IMR-90 (cell line): Measurements from ENCODE around the gene CCP110. TPM values are rescaled to one million over a fixed set of nuclear protein-coding genes. Genes with fewer than 3 reads are reported as not detected.
A peak's percentile ranks its signal among the peaks of the same experiment; 100 is the strongest.

ENCODE experiments used
- ATAC-seq: fragments of 200-7000 bp; cut with Tn5 transposase; 2 replicates; pipeline ENCODE4 v1.9.1; 2020; ENCODE audit warnings: low read depth, mild to moderate bottlenecking, moderate library complexity
- BruUV-seq: library from RNA; stranded (reverse); fragments of 400-500 nt; replicated peaks from 2 replicates; lab custom pipeline; 2021; lab: Mats Ljungman, UMichigan
- CTCF ChIA-PET: fragments of 300-600 bp; formaldehyde crosslinking; extraction: SDS; loops from one replicate; lab custom pipeline; 2021; ENCODE audit warnings: antibody characterized with exemption; lab: Yijun Ruan, JAX
- POLR2A ChIA-PET: fragments of 300-600 bp; sonication (Branson Sonifier 250); formaldehyde crosslinking; loops from one replicate; lab custom pipeline; 2022; ENCODE audit warnings: antibody characterized with exemption; ENCODE audit not compliant: unreplicated experiment; lab: Charles Lee
- DNase-seq: peaks from one replicate; pipeline ENCODE4 v3.0.0; 2013
- H2AFZ ChIP-seq: replicated peaks from 2 replicates; pipeline ENCODE3; 2013; ENCODE audit warnings: low read length, mild to moderate bottlenecking; ENCODE audit not compliant: poor library complexity
- H2AK5ac ChIP-seq: 2 replicates; pipeline ENCODE4 v1.6.1; 2013; ENCODE audit warnings: low read depth, low read length, inconsistent platforms
- H2AK9ac ChIP-seq: replicated peaks from 2 replicates; pipeline ENCODE3; 2013; ENCODE audit warnings: mild to moderate bottlenecking, low read depth, low read length, moderate library complexity; ENCODE audit not compliant: poor library complexity
- H2BK120ac ChIP-seq: 2 replicates; pipeline ENCODE4 v1.6.1; 2013; ENCODE audit warnings: low read depth, low read length, inconsistent platforms
- H2BK15ac ChIP-seq: 3 replicates; pipeline ENCODE4 v1.6.1; 2013; ENCODE audit warnings: low read depth, low read length, inconsistent platforms
- H2BK20ac ChIP-seq: 2 replicates; pipeline ENCODE4 v1.6.1; 2013; ENCODE audit warnings: low read depth, mild to moderate bottlenecking, inconsistent platforms, low read length, moderate library complexity
- H2BK5ac ChIP-seq: 2 replicates; pipeline ENCODE4 v1.6.1; 2013; ENCODE audit warnings: mild to moderate bottlenecking, low read depth, low read length, inconsistent platforms; ENCODE audit not compliant: poor library complexity, severe bottlenecking
- H3K14ac ChIP-seq: replicated peaks from 2 replicates; pipeline ENCODE4 v1.6.1; 2013; ENCODE audit warnings: low read depth, low read length, inconsistent platforms
- H3K18ac ChIP-seq: 2 replicates; pipeline ENCODE4 v1.6.1; 2013; ENCODE audit warnings: low read depth, low read length, control low read depth
- H3K23ac ChIP-seq: 2 replicates; pipeline ENCODE4 v1.6.1; 2013; ENCODE audit warnings: low read depth, low read length, inconsistent platforms
- H3K27ac ChIP-seq: 2 replicates; pipeline ENCODE4 v1.5.1; 2013; ENCODE audit warnings: mild to moderate bottlenecking, control low read depth, low read length; ENCODE audit not compliant: insufficient read depth
- H3K27me3 ChIP-seq: 2 replicates; pipeline ENCODE4 v1.6.1; 2013; ENCODE audit warnings: low read length; ENCODE audit not compliant: control insufficient read depth, insufficient read depth
- H3K36me3 ChIP-seq: 2 replicates; pipeline ENCODE4 v1.6.1; 2013; ENCODE audit warnings: low read length, mixed read lengths; ENCODE audit not compliant: control insufficient read depth, insufficient read depth
- H3K4ac ChIP-seq: 2 replicates; pipeline ENCODE4 v1.6.1; 2013; ENCODE audit warnings: low read depth, low read length, inconsistent platforms
- H3K4me1 ChIP-seq: 2 replicates; pipeline ENCODE4 v1.6.1; 2013; ENCODE audit warnings: low read length, mixed read lengths; ENCODE audit not compliant: control insufficient read depth, insufficient read depth
- H3K4me2 ChIP-seq: 2 replicates; pipeline ENCODE4 v1.6.1; 2013; ENCODE audit warnings: low read depth, mild to moderate bottlenecking, control low read depth, low read length, moderate library complexity
- H3K4me3 ChIP-seq: 2 replicates; pipeline ENCODE4 v1.5.1; 2013; ENCODE audit warnings: low read depth, mild to moderate bottlenecking, control low read depth, low read length, moderate library complexity; ENCODE audit not compliant: insufficient read depth
- H3K56ac ChIP-seq: 2 replicates; pipeline ENCODE4 v1.6.1; 2013; ENCODE audit warnings: low read length, inconsistent platforms; ENCODE audit not compliant: insufficient read depth; ENCODE audit errors: extremely low read depth
- H3K79me1 ChIP-seq, 2 experiments: 2 replicates each; pipeline ENCODE4 v1.6.1; 2013; ENCODE audit warnings: low read length in 2 of 2, inconsistent platforms in 1 of 2, low read depth in 1 of 2
- H3K9ac ChIP-seq: 2 replicates; pipeline ENCODE4 v1.6.1; 2013; ENCODE audit warnings: low read depth, low read length, control low read depth
- H3K9me1 ChIP-seq: 2 replicates; pipeline ENCODE4 v1.6.1; 2013; ENCODE audit warnings: low read length, inconsistent platforms; ENCODE audit not compliant: insufficient read depth
- H3K9me3 ChIP-seq: 2 replicates; pipeline ENCODE4 v1.6.1; 2013; ENCODE audit warnings: low read length; ENCODE audit not compliant: control insufficient read depth, insufficient read depth
- H4K20me1 ChIP-seq: 2 replicates; pipeline ENCODE4 v1.6.1; 2013; ENCODE audit warnings: low read length, inconsistent platforms; ENCODE audit not compliant: insufficient read depth
- H4K5ac ChIP-seq: 2 replicates; pipeline ENCODE4 v1.6.1; 2013; ENCODE audit warnings: mild to moderate bottlenecking, low read depth, low read length, control low read depth
- H4K8ac ChIP-seq, 2 experiments: 2 replicates each; pipeline ENCODE4 v1.6.1; 2013; ENCODE audit warnings: low read depth in 2 of 2, low read length in 2 of 2, control low read depth in 1 of 2, inconsistent platforms in 1 of 2
- H4K91ac ChIP-seq: 2 replicates; pipeline ENCODE4 v1.6.1; 2013; ENCODE audit warnings: low read depth, low read length, inconsistent platforms; ENCODE audit not compliant: insufficient read depth
- CTCF ChIP-seq: conservative IDR thresholded peaks from 2 replicates; pipeline ENCODE4 v1.5.1; 2012; ENCODE audit warnings: mild to moderate bottlenecking, low read depth, low read length, improper control_type of control experiment
- ELK1 ChIP-seq: fragments of 150-350 bp; IDR thresholded peaks from 2 replicates; pipeline ENCODE4 v1.6.1; 2016; ENCODE audit warnings: low read depth, mild to moderate bottlenecking, low read length, moderate library complexity, borderline replicate concordance
- FOS ChIP-seq: fragments of 150-350 bp; IDR thresholded peaks from 2 replicates; pipeline ENCODE4 v1.6.1; 2016; ENCODE audit warnings: low read depth, low read length
- MXI1 ChIP-seq: IDR thresholded peaks from 2 replicates; pipeline ENCODE4 v1.6.1; 2012; ENCODE audit warnings: low read depth, mild to moderate bottlenecking, low read length, moderate library complexity, borderline replicate concordance
- POLR2A ChIP-seq: IDR thresholded peaks from 2 replicates; pipeline ENCODE4 v1.6.1; 2012; ENCODE audit warnings: mild to moderate bottlenecking, low read depth, low read length
- RAD21 ChIP-seq: IDR thresholded peaks from 2 replicates; pipeline ENCODE4 v1.6.1; 2012; ENCODE audit warnings: low read length, improper control_type of control experiment
- RFX5 ChIP-seq: IDR thresholded peaks from 2 replicates; pipeline ENCODE4 v1.8.0; 2012; ENCODE audit warnings: low read depth, mild to moderate bottlenecking, low read length, moderate library complexity
- SMC3 ChIP-seq: fragments of 150-350 bp; IDR thresholded peaks from 2 replicates; pipeline ENCODE4 v1.6.1; 2016; ENCODE audit warnings: low read depth, mild to moderate bottlenecking, antibody characterized with exemption, low read length, moderate library complexity
- WGBS, 2 experiments: methylation state at CpG; one replicate each; pipeline versions ENCODE4 v1.1.5 to v1.1.7; 2013; ENCODE audit warnings: missing lambda C conversion rate in 2 of 2; ENCODE audit not compliant: insufficient read length in 1 of 2; ENCODE audit errors: extremely low coverage in 2 of 2; 5-methylcytosine and 5-hydroxymethylcytosine counted together
- dilution Hi-C: fragments of 300-500 bp; cut with HindIII; formaldehyde crosslinking; loops from one replicate; pipeline ENCODE4 v1.14.3; 2018; ENCODE audit warnings: low sequenced_read_pairs; ENCODE audit not compliant: unreplicated experiment
- in situ Hi-C: fragments of 300-500 bp; cut with MboI; formaldehyde crosslinking; loops from 3 replicates; pipeline ENCODE4 v1.14.3; 2019; ENCODE audit warnings: low sequenced_read_pairs, inconsistent platforms, mixed read lengths
- intact Hi-C: fragments of 100-400 bp; cut with micrococcal nuclease; formaldehyde crosslinking; loops from 2 replicates; pipeline ENCODE4 v1.10.0; 2022
- polyA plus RNA-seq, 3 experiments: library from polyadenylated mRNA; depleted of rRNA; stranded (reverse); fragments of >200 nt; gene quantifications; 2 replicates each; pipeline ENCODE4 v1.2.3, GENCODE V29; 2012; ENCODE audit warnings: low replicate concordance in 1 of 3
- total RNA-seq: library from RNA; depleted of rRNA; stranded (reverse); fragments of >200 nt; gene quantifications from 2 replicates; pipeline ENCODE4 v1.2.3, GENCODE V29; 2012

Gene CCP110
- total and polyA plus RNA-seq, 2 of the 4 experiments (the other 2 are of a cell fraction): 4.7 to 7.7 TPM

GRCh38 chr16:19601083-19601976, 77.6 kb downstream of the CCP110 start:
- Histone ChIP-seq H3K14ac (no peak overlapping the region), H2BK20ac (no peak overlapping the region), H3K4ac (0 out of 2 replicates have a peak overlapping the region, but pooled peaks have one; percentile 38), H3K79me1 (peaks cover 0 to 3% of the 10 kb centered on the region in 2 experiments; a peak in 2 of 4 replicates), H2BK15ac (no peak overlapping the region), H3K9ac (no peak overlapping the region), H2AK5ac (no peak overlapping the region), H3K23ac (no peak overlapping the region), H2AK9ac (no peak overlapping the region), H2AFZ (no peak overlapping the region), H3K36me3 (peaks cover 10% of the 10 kb centered on the region), H3K4me2 (no peak overlapping the region), H3K27ac (no peak overlapping the region), H2BK5ac (no peak overlapping the region), H4K91ac (no peak overlapping the region), H3K27me3 (no peaks in the 10 kb centered on the region), H2BK120ac (no peak overlapping the region), H3K4me1 (no peaks in the 10 kb centered on the region), H3K4me3 (no peak overlapping the region), H3K18ac (no peak overlapping the region), H4K20me1 (no peaks in the 10 kb centered on the region; the same call in 1 of the 2 replicates), H4K5ac (no peak overlapping the region), H3K9me1 (no peaks in the 10 kb centered on the region), H4K8ac (no peak overlapping the region), H3K9me3 (no peaks in the 10 kb centered on the region), H3K56ac (no peak overlapping the region)
- CTCF ChIA-PET: interaction anchor here (0.8 to 1.0 kb wide), 4 partner anchors 15 to 297 kb away, joined by 3 to 5 read pairs (median 4); no protein-coding TSS in a partner anchor
- POLR2A ChIA-PET: no interaction called here
- dilution Hi-C loops (loop anchor here (25.0 kb wide), 1 partner anchor 286 kb away; the partner anchor contains the start of gene GPRC5B), in situ Hi-C loops (loop anchor here (5.0 to 25.0 kb wide), 2 partner anchors 286 to 786 kb away; no protein-coding TSS in a partner anchor), intact Hi-C loops (loop anchor here (1.0 to 10.0 kb wide), 3 partner anchors 56 to 285 kb away; partner anchors contain the start of genes IQCK and KNOP1)
- 65% methylated on average over 2 of the region's 13 CpGs; no CpG with 5 or more reads in 1 of the 2 experiments for WGBS, 2 experiments
- TF ChIP-seq CTCF (peak; percentile 67), RAD21 (peak; percentile 75), POLR2A (no peak), SMC3 (peak; percentile 81), FOS (no peak), ELK1 (no peak), RFX5 (no peak), MXI1 (no peak)
- ATAC-seq: peak; percentile 57
- no TSS peak for BruUV-seq
- peak; percentile 36 for DNase-seq
